AG09319 (cell line): ENCODE data around the gene NR1I2.

Experiments used
- DNase-seq: peaks from one replicate; pipeline ENCODE4 v3.0.0-alpha.2; 2010; ENCODE audit warnings: low read depth; ENCODE audit errors: extremely low read depth
- TF ChIP-seq, protein P1 (sequence below): IDR thresholded peaks from 2 replicates; pipeline ENCODE4 v1.5.1; 2011; ENCODE audit warnings: low read depth, mild to moderate bottlenecking, inconsistent platforms, low read length, moderate library complexity

The NR1I2 gene

DNA sequence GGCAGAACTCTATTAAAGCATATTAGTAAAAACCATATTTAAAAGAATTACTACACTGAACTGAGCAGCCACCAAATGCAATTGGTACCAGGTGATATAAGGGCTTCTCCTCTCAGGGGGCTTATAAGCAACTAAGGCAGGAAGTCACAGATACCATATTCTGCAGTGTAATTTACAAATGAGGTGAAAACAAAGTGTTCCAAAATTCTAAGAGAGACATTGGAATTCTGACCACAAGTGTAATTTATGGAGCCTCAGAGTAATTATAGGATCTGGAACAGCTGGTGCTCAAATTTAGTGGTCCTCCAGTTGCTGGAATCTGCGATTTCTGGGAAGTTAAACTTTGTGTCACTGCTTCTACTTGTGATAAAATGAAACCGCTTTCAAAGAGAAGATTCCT, 3.1 kb upstream of the NR1I2 start:
- TF ChIP-seq, protein P1, sequence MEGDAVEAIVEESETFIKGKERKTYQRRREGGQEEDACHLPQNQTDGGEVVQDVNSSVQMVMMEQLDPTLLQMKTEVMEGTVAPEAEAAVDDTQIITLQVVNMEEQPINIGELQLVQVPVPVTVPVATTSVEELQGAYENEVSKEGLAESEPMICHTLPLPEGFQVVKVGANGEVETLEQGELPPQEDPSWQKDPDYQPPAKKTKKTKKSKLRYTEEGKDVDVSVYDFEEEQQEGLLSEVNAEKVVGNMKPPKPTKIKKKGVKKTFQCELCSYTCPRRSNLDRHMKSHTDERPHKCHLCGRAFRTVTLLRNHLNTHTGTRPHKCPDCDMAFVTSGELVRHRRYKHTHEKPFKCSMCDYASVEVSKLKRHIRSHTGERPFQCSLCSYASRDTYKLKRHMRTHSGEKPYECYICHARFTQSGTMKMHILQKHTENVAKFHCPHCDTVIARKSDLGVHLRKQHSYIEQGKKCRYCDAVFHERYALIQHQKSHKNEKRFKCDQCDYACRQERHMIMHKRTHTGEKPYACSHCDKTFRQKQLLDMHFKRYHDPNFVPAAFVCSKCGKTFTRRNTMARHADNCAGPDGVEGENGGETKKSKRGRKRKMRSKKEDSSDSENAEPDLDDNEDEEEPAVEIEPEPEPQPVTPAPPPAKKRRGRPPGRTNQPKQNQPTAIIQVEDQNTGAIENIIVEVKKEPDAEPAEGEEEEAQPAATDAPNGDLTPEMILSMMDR, result no peak
- DNase-seq, result no peak

- no peak for DNase-seq
- TF ChIP-seq, protein P1, result no peak
Measured at GRCh38 chr3:119779731-119780383, 2.0 kb upstream of the NR1I2 start.

GRCh38 chr3:119782460-119782859, 559 bp downstream of the NR1I2 start:
- TF ChIP-seq, protein P1, result no peak
- no peak for DNase-seq

GRCh38 chr3:119783255-119783654, 1.4 kb downstream of the NR1I2 start:
- TF ChIP-seq, protein P1, result no peak
- DNase-seq, result no peak

GRCh38 chr3:119783883-119784282, 2.0 kb downstream of the NR1I2 start:
- TF ChIP-seq, protein P1, result no peak
- DNase-seq, result no peak

GRCh38 chr3:119786409-119786808, 4.5 kb downstream of the NR1I2 start:
- DNase-seq, result no peak
- TF ChIP-seq, protein P1, result no peak

- DNase-seq, result no peak
- TF ChIP-seq, protein P1, result no peak
Measured at GRCh38 chr3:119790369-119790768, 8.5 kb downstream of the NR1I2 start.
